HepG2 (cell line): ENCODE results near the gene SMARCE1.

Experiments used
- POLR2A ChIP-seq, 2 experiments: IDR thresholded peaks; 2 replicates each; pipeline ENCODE4 v1.6.1; 2011; ENCODE audit warnings: low read depth in 2 of 2, low read length in 2 of 2, mild to moderate bottlenecking in 1 of 2, moderate library complexity in 1 of 2; ENCODE audit not compliant: insufficient read depth in 1 of 2
- POLR2AphosphoS5 ChIP-seq: IDR thresholded peaks from 2 replicates; pipeline ENCODE4 v1.6.1; 2012; ENCODE audit warnings: low read depth, low read length
- PRMT3 ChIP-seq: sonication (generic); formaldehyde crosslinking; IDR thresholded peaks from 2 replicates; pipeline ENCODE4 v1.8.1; 2022; ENCODE audit warnings: low read depth, mild to moderate bottlenecking, moderate library complexity, missing genetic modification reagents, borderline replicate concordance
- RBM39 ChIP-seq: fragments of 200-400 bp; formaldehyde crosslinking; IDR thresholded peaks from one replicate; pipeline ENCODE4 v1.6.1; 2018; ENCODE audit warnings: antibody characterized with exemption, mild to moderate bottlenecking, low read depth, low read length; ENCODE audit not compliant: poor library complexity, severe bottlenecking
- SMAD1 ChIP-seq: sonication (generic); formaldehyde crosslinking; IDR thresholded peaks from 2 replicates; pipeline ENCODE4 v1.4.0; 2020; ENCODE audit warnings: missing genetic modification reagents, low read depth, mild to moderate bottlenecking, borderline replicate concordance
- SMC3 ChIP-seq: IDR thresholded peaks from 2 replicates; pipeline ENCODE4 v1.6.1; 2011; ENCODE audit warnings: low read length, improper control_type of control experiment
- ZFP41 ChIP-seq: sonication (generic); formaldehyde crosslinking; IDR thresholded peaks from 2 replicates; pipeline ENCODE4 v1.4.0; 2020; ENCODE audit warnings: mild to moderate bottlenecking, missing genetic modification reagents, borderline replicate concordance
- TF ChIP-seq, protein P1 (sequence below): sonication (generic); formaldehyde crosslinking; IDR thresholded peaks from 2 replicates; pipeline ENCODE4 v1.5.0; 2020; ENCODE audit warnings: mild to moderate bottlenecking, missing genetic modification reagents, moderate library complexity
- TF ChIP-seq, protein P2 (sequence below): sonication (generic); formaldehyde crosslinking; IDR thresholded peaks from 2 replicates; pipeline ENCODE4 v1.4.0; 2020; ENCODE audit warnings: low read depth, mild to moderate bottlenecking, missing genetic modification reagents

DNA sequence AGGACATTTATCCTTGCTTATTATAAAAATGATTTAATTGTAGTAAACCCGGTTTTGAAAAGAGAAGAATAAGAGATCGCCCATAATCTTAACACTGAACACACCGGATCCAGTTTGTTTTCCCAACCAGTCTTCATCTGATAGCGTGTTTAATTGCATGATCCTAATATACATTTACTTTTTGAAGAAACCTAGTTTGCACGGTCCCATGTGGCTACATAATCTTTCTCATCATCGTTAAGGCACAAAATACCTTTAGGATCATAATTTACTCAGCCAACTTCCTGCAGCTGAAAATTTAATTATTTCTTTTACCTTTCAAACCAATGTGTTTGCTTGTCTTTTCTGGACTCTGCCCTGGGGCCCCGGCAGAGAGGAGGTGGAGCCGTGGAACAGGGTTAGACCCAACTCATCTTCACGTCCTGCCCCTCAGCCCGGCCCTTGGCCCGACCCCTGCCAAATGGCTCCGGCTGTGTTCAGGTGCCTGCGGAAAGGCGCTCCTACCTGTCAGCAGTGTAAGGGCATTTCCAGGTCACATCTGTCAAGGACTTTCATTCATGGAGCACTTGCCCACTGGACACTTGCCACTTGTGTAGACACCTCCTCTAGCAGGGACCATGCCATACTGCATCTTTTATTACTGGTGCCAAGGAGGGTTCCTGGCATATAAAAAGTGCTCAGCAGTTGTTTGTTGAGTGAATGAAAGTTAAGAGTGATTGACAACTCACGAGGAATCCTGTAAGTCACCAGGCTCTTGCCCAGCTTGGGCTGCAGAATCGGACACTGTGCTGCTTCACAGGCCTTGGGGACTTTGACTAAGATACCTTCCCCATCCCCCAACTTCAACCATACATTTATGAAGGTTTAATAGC, 28.6 kb downstream of the SMARCE1 start:
- TF ChIP-seq, protein P1, sequence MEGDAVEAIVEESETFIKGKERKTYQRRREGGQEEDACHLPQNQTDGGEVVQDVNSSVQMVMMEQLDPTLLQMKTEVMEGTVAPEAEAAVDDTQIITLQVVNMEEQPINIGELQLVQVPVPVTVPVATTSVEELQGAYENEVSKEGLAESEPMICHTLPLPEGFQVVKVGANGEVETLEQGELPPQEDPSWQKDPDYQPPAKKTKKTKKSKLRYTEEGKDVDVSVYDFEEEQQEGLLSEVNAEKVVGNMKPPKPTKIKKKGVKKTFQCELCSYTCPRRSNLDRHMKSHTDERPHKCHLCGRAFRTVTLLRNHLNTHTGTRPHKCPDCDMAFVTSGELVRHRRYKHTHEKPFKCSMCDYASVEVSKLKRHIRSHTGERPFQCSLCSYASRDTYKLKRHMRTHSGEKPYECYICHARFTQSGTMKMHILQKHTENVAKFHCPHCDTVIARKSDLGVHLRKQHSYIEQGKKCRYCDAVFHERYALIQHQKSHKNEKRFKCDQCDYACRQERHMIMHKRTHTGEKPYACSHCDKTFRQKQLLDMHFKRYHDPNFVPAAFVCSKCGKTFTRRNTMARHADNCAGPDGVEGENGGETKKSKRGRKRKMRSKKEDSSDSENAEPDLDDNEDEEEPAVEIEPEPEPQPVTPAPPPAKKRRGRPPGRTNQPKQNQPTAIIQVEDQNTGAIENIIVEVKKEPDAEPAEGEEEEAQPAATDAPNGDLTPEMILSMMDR (CRISPR knock-in tag), result no peak; the same call in 1 of the 2 replicates
- TF ChIP-seq SMAD1 (no peak; the same call in 1 of the 2 replicates), POLR2A (IDR thresholded peaks at IDR 0.05; ENCODE audit: insufficient read depth in 1 of 2, low read depth in 2 of 2, low read length in 2 of 2) (no peak), POLR2AphosphoS5 (no peak), PRMT3 (CRISPR knock-in tag) (no peak), SMC3 (no peak), ZFP41 (no peak), RBM39 (no peak)
- TF ChIP-seq, protein P2, sequence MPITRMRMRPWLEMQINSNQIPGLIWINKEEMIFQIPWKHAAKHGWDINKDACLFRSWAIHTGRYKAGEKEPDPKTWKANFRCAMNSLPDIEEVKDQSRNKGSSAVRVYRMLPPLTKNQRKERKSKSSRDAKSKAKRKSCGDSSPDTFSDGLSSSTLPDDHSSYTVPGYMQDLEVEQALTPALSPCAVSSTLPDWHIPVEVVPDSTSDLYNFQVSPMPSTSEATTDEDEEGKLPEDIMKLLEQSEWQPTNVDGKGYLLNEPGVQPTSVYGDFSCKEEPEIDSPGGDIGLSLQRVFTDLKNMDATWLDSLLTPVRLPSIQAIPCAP (CRISPR knock-in tag), result no peak
